C4-2B (cell line): ENCODE measurements around the gene ALDH18A1.
"Not testable (repeated sequence)": the region's sequence is repeated elsewhere in the genome, so short reads cannot be mapped to it uniquely, and the experiment has no call there.

Experiments used
- H3K27ac ChIP-seq: fragments of 450-650 bp; 2 replicates; pipeline ENCODE4 v1.5.1; 2017
- ZFX ChIP-seq: fragments of 450-650 bp; IDR thresholded peaks from 2 replicates; pipeline ENCODE4 v1.6.1; 2017
- TF ChIP-seq, protein P1 (sequence below): fragments of 450-650 bp; conservative IDR thresholded peaks from 2 replicates; pipeline ENCODE4 v1.5.1; 2017; ENCODE audit warnings: mild to moderate bottlenecking

The ALDH18A1 gene

GRCh38 chr10:95628786-95629185, 27.7 kb downstream of the ALDH18A1 start:
- TF ChIP-seq, protein P1, sequence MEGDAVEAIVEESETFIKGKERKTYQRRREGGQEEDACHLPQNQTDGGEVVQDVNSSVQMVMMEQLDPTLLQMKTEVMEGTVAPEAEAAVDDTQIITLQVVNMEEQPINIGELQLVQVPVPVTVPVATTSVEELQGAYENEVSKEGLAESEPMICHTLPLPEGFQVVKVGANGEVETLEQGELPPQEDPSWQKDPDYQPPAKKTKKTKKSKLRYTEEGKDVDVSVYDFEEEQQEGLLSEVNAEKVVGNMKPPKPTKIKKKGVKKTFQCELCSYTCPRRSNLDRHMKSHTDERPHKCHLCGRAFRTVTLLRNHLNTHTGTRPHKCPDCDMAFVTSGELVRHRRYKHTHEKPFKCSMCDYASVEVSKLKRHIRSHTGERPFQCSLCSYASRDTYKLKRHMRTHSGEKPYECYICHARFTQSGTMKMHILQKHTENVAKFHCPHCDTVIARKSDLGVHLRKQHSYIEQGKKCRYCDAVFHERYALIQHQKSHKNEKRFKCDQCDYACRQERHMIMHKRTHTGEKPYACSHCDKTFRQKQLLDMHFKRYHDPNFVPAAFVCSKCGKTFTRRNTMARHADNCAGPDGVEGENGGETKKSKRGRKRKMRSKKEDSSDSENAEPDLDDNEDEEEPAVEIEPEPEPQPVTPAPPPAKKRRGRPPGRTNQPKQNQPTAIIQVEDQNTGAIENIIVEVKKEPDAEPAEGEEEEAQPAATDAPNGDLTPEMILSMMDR, result no peak
- no peak overlapping the region for H3K27ac ChIP-seq

DNA sequence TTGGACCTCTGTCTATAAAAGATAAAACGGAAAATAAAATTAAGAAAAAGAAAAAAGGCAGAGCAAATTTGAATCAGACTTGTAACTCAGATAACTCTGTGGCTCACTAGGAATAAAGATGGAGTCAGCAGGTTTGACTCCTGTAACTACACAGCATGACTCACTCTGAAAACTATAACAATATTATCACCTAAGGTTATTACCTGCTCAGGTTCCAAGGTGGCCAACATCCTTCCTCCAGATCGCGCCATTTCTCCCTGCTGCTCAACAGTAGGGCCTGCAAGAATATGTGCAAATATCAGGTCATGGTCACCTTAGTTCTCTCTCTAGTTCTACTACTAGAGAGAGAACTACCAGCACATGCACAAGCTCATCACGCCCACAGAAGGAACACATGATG, 30.0 kb downstream of the ALDH18A1 start:
- TF ChIP-seq, protein P1, result no peak
- TF ChIP-seq ZFX, result no peak
- H3K27ac ChIP-seq, result no peak overlapping the region

DNA sequence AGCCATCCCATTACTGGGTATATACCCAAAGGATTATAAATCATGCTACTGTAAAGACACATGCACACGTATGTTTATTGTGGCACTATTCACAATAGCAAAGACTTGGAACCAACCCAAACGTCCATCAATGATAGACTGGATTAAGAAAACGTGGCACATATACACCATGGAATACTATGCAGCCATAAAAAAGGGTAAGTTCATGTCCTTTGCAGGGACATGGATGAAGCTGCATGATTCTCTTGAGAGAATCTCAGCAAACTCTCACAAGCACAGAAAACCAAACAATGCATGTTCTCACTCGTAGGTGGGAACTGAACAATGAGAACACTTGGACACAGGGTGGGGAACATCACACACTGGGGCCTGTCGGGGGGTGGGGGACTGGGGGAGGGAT, 36.1 kb downstream of the ALDH18A1 start:
- not testable (repeated sequence) for H3K27ac ChIP-seq

- TF ChIP-seq ZFX, result no peak
- TF ChIP-seq, protein P1, result no peak
- H3K27ac ChIP-seq, result no peak overlapping the region
These were observed 38.4 kb downstream of the ALDH18A1 start for GRCh38 chr10:95618101-95618500.

DNA sequence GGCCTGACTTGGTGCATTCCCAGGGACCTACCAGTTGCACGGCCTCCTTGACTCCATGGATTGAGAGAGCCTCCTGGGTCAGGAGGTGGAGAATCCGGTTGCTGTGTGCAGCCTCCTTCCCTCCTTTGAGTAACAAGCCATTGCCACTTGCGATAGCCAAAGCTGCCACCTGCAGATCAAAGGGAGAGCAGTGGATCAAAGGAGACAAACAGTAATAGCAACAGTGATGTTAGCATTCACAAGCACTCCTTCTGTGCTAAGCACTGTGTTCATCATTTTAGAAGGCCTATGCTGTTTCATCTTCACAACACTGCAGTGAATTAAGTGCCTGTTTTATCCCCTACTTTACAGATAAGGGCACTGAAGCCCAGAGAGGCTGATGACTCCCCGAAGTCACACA, 40.1 kb downstream of the ALDH18A1 start:
- TF ChIP-seq ZFX, result no peak
- TF ChIP-seq, protein P1, result no peak
- H3K27ac ChIP-seq, result no peak overlapping the region

- no peak overlapping the region for H3K27ac ChIP-seq
- TF ChIP-seq, protein P1, result no peak
- TF ChIP-seq ZFX, result no peak
These were observed 43.2 kb downstream of the ALDH18A1 start for GRCh38 chr10:95613330-95613729.

DNA sequence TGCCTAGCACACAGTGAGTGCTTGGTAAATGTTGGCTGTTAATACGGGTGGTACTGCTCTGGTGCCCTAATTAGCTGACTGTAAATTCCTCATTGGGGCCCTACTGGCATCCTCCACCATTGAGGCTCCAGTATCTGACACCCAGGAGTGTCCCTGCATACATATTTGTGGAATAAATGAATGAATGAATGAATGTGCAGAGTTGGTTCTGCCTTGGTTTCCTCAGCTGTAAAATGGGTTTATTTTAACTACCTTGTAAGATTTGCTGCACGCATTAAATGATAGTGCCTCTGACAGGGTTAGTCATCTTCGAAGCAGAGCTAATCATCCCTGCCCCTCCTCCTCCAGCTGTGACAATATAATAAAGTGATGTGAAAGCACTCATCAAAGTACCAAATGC, 45.8 kb downstream of the ALDH18A1 start:
- H3K27ac ChIP-seq, result no peak overlapping the region
- no peak for TF ChIP-seq ZFX
- TF ChIP-seq, protein P1, result no peak

DNA sequence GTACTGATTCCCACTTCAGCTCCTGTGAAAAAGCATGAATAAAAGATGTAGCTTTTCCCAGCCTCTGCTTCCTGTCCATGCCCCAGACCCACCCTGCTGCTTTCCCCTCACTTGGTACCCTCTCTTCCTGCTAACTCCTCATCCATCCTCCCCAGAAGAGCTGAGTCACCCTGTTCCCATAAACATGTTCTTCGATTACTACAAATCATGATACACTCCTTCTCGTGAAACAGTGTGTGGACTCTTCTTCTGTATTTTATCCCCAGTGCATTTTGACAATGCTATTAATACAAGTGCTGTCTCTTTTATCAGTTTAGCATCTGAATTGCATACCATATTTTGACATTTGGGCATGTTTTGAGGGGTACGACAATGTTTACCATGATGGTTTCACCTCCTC, 49.6 kb downstream of the ALDH18A1 start:
- no peak overlapping the region for H3K27ac ChIP-seq
- TF ChIP-seq ZFX, result no peak
- TF ChIP-seq, protein P1, result no peak
